Measurements from ENCODE around the gene PBX3.

DNA sequence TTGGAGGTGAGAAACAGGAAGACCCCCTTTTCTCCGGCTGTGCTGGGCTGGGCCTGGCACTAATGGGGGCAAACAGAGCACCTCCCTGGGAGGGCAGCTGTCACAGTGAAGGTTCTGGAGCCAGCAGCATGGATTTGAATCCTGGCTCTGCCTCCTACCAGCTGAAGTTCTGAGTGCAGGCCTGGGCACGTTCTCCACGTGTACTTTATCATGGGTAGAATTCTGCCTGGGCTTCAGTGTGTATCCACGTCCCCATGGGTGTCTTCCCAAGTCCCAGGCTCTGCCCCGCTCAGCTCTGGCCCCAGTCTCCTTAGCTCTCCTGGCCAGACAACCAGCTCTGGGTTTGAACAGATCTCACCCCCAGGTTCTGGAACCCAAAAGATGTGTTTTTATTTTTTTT, 223.2 kb downstream of the PBX3 start:
- TF ChIP-seq, protein P1, sequence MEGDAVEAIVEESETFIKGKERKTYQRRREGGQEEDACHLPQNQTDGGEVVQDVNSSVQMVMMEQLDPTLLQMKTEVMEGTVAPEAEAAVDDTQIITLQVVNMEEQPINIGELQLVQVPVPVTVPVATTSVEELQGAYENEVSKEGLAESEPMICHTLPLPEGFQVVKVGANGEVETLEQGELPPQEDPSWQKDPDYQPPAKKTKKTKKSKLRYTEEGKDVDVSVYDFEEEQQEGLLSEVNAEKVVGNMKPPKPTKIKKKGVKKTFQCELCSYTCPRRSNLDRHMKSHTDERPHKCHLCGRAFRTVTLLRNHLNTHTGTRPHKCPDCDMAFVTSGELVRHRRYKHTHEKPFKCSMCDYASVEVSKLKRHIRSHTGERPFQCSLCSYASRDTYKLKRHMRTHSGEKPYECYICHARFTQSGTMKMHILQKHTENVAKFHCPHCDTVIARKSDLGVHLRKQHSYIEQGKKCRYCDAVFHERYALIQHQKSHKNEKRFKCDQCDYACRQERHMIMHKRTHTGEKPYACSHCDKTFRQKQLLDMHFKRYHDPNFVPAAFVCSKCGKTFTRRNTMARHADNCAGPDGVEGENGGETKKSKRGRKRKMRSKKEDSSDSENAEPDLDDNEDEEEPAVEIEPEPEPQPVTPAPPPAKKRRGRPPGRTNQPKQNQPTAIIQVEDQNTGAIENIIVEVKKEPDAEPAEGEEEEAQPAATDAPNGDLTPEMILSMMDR (IDR thresholded peaks at IDR 0.05), result no peak
- no peak for TF ChIP-seq POLR2A (IDR thresholded peaks at IDR 0.05)
